Measurements from ENCODE around the gene SLIT3. TPM values are rescaled to one million over a fixed set of nuclear protein-coding genes. Genes with fewer than 3 reads are reported as not detected.

The SLIT3 gene
- total and polyA plus RNA-seq, 2 donors (not counting 3 experiments of a cell fraction or from before 2014, with no cell fraction given): 0.90 to 1.0 TPM

GRCh38 chr5:168903061-168903460, 397.9 kb downstream of the SLIT3 start:
- H3K9ac ChIP-seq (replicated peaks; ENCODE audit: extremely low read depth, insufficient read depth, low read length): no peak overlapping the region
- ChIA-PET CTCF (no interaction called here), POLR2A (no interaction called here)
- no peaks in the 10 kb centered on the region for H3K4me1 ChIP-seq (ENCODE audit: control insufficient read depth, extremely low read depth, insufficient read depth, low read length)
- H3K79me2 ChIP-seq (ENCODE audit: control insufficient read depth, insufficient read depth, low read length): no peaks in the 10 kb centered on the region
- no peaks in the 10 kb centered on the region for H4K20me1 ChIP-seq (replicated peaks; ENCODE audit: control insufficient read depth, extremely low read depth, insufficient read depth, low read length)
- H3K27me3 ChIP-seq (ENCODE audit: control insufficient read depth in 2 of 2, insufficient read depth in 2 of 2, low read length in 2 of 2): no peaks in the 10 kb centered on the region
- no peaks in the 10 kb centered on the region for H3K36me3 ChIP-seq (ENCODE audit: control insufficient read depth in 2 of 2, extremely low read depth in 1 of 2, insufficient read depth in 2 of 2, low read length in 2 of 2)
- no peaks in the 10 kb centered on the region for H3K9me3 ChIP-seq (replicated peaks; ENCODE audit: control insufficient read depth, insufficient read depth, low read length)
- H3K27ac ChIP-seq (ENCODE audit: insufficient read depth, low read depth, low read length): no peak overlapping the region
- intact Hi-C loops (cut with micrococcal nuclease): no loop called here
- no peak overlapping the region for H3K4me2 ChIP-seq (ENCODE audit: insufficient read depth, low read length)
- BruUV-seq (replicated peaks): no TSS peak
- no peak for FAIRE-seq
- DNase-seq (ENCODE audit: low read depth, low spot score): no peak
- dilution Hi-C loops (cut with MboI; ENCODE audit: extremely low pct_ligation_motif_present, low sequenced_read_pairs): no loop called here
- no peak overlapping the region for H2AFZ ChIP-seq (ENCODE audit: low read depth, low read length)
- no peak overlapping the region for H3K4me3 ChIP-seq (replicated peaks in 1 of 3; ENCODE audit: insufficient read depth in 1 of 3, low read depth in 1 of 3, low read length in 3 of 3)
- TF ChIP-seq CTCF (IDR thresholded peaks at IDR 0.05; ENCODE audit: extremely low read depth in 1 of 2, insufficient read depth in 1 of 2, low read depth in 1 of 2, low read length in 2 of 2) (no peak), MAX (IDR thresholded peaks at IDR 0.05; ENCODE audit: insufficient read depth, insufficient read length) (no peak), MYC (IDR thresholded peaks at IDR 0.05; ENCODE audit: low read depth, low read length) (no peak)
- H3K9me1 ChIP-seq (replicated peaks; ENCODE audit: control insufficient read depth, extremely low read depth, insufficient read depth, low read length): no peaks in the 10 kb centered on the region

- Histone ChIP-seq H3K4me2 (ENCODE audit: insufficient read depth, low read length) (no peak overlapping the region), H3K27me3 (ENCODE audit: control insufficient read depth in 2 of 2, insufficient read depth in 2 of 2, low read length in 2 of 2) (no peaks in the 10 kb centered on the region), H3K9me1 (replicated peaks; ENCODE audit: control insufficient read depth, extremely low read depth, insufficient read depth, low read length) (no peaks in the 10 kb centered on the region), H3K36me3 (ENCODE audit: control insufficient read depth in 2 of 2, extremely low read depth in 1 of 2, insufficient read depth in 2 of 2, low read length in 2 of 2) (no peaks in the 10 kb centered on the region), H3K79me2 (ENCODE audit: control insufficient read depth, insufficient read depth, low read length) (no peaks in the 10 kb centered on the region), H3K9ac (replicated peaks; ENCODE audit: extremely low read depth, insufficient read depth, low read length) (no peak overlapping the region), H2AFZ (ENCODE audit: low read depth, low read length) (no peak overlapping the region), H3K4me1 (ENCODE audit: control insufficient read depth, extremely low read depth, insufficient read depth, low read length) (no peaks in the 10 kb centered on the region), H3K9me3 (replicated peaks; ENCODE audit: control insufficient read depth, insufficient read depth, low read length) (no peaks in the 10 kb centered on the region), H3K27ac (ENCODE audit: insufficient read depth, low read depth, low read length) (no peak overlapping the region), H4K20me1 (replicated peaks; ENCODE audit: control insufficient read depth, extremely low read depth, insufficient read depth, low read length) (no peaks in the 10 kb centered on the region), H3K4me3 (replicated peaks in 1 of 3; ENCODE audit: insufficient read depth in 1 of 3, low read depth in 1 of 3, low read length in 3 of 3) (no peak overlapping the region)
- DNase-seq (ENCODE audit: low read depth, low spot score) (no peak), FAIRE-seq (no peak)
- POLR2A ChIA-PET: no interaction called here
- no peak for TF ChIP-seq MYC (IDR thresholded peaks at IDR 0.05; ENCODE audit: low read depth, low read length)
- no peak for TF ChIP-seq CTCF (IDR thresholded peaks at IDR 0.05; ENCODE audit: extremely low read depth in 1 of 2, insufficient read depth in 1 of 2, low read depth in 1 of 2, low read length in 2 of 2)
- no peak for TF ChIP-seq EZH2 (IDR thresholded peaks at IDR 0.05; ENCODE audit: borderline replicate concordance, low read depth, low read length, severe bottlenecking)
- TF ChIP-seq FOS (IDR thresholded peaks at IDR 0.05; ENCODE audit: borderline replicate concordance, insufficient read depth, low read length): no peak
- BruUV-seq (replicated peaks): no TSS peak
- CTCF ChIA-PET: no interaction called here
- dilution Hi-C loops (cut with MboI; ENCODE audit: extremely low pct_ligation_motif_present, low sequenced_read_pairs) (no loop called here), intact Hi-C loops (cut with micrococcal nuclease) (no loop called here)
These were observed 401.3 kb downstream of the SLIT3 start for GRCh38 chr5:168899673-168900072.
